Daoy (cell line): ENCODE results near the gene CTBP2. TPM values are rescaled to one million over a fixed set of nuclear protein-coding genes. Genes with fewer than 3 reads are reported as not detected.
"Not testable (repeated sequence)": the region's sequence is repeated elsewhere in the genome, so short reads cannot be mapped to it uniquely, and the experiment has no call there.

Source experiments
- DNase-seq: peaks from one replicate; pipeline ENCODE4 v3.0.0-alpha.2; 2015; ENCODE audit warnings: low read depth
- total RNA-seq: library from RNA; depleted of rRNA; stranded (reverse); fragments of >200 nt; shearing (Covaris generic); gene quantifications from 2 replicates; pipeline ENCODE4 v1.2.3, GENCODE V29; 2014

Gene CTBP2
- total RNA-seq, 1 experiment from 2014 or later: 48.0 TPM

GRCh38 chr10:125186431-125187170 is 26.2 kb upstream of the CTBP2 start:
- DNase-seq: no peak

- not testable (repeated sequence) for DNase-seq
Observed at GRCh38 chr10:125179107-125179506, 18.7 kb upstream of the CTBP2 start.

GRCh38 chr10:125177641-125178640 is 17.6 kb upstream of the CTBP2 start:
- no peak for DNase-seq

GRCh38 chr10:125175807-125176206 is 15.4 kb upstream of the CTBP2 start:
- DNase-seq: no peak

GRCh38 chr10:125174360-125174759 is 14.0 kb upstream of the CTBP2 start:
- DNase-seq: no peak

GRCh38 chr10:125172694-125173093 is 12.3 kb upstream of the CTBP2 start:
- DNase-seq: no peak

GRCh38 chr10:125171402-125172306 is 11.3 kb upstream of the CTBP2 start:
- DNase-seq: no peak

GRCh38 chr10:125169915-125170314 is 9.6 kb upstream of the CTBP2 start:
- no peak for DNase-seq

- DNase-seq: no peak
Observed at GRCh38 chr10:125169279-125169678, 8.9 kb upstream of the CTBP2 start.

GRCh38 chr10:125166658-125167057 is 6.3 kb upstream of the CTBP2 start:
- no peak for DNase-seq

GRCh38 chr10:125165584-125166573 is 5.5 kb upstream of the CTBP2 start:
- no peak for DNase-seq

GRCh38 chr10:125164421-125164820 is 4.1 kb upstream of the CTBP2 start:
- no peak for DNase-seq

GRCh38 chr10:125163803-125164202 is 3.4 kb upstream of the CTBP2 start:
- no peak for DNase-seq

GRCh38 chr10:125163312-125163711 is 2.9 kb upstream of the CTBP2 start:
- DNase-seq: not testable (repeated sequence)

GRCh38 chr10:125162120-125162931 is 2.0 kb upstream of the CTBP2 start:
- DNase-seq: no peak

- no peak for DNase-seq
Observed at GRCh38 chr10:125161707-125162119, 1.4 kb upstream of the CTBP2 start.

GRCh38 chr10:125160856-125161706 is 718 bp upstream of the CTBP2 start:
- DNase-seq: peak; percentile 86

- peak; percentile 36 for DNase-seq
Observed at GRCh38 chr10:125159486-125159931, 854 bp downstream of the CTBP2 start.
